Lower leg skin (tissue), 3 donors: ENCODE data around the gene SFR1.

ENCODE experiments used
- POLR2A ChIP-seq, 2 donors: fragments of 450-650 bp; IDR thresholded peaks; one replicate each; pipeline ENCODE4 v1.6.1; 2016 to 2017; ENCODE audit warnings: antibody characterized with exemption in 2 of 2, mild to moderate bottlenecking in 1 of 2, moderate library complexity in 1 of 2
- TF ChIP-seq, protein P1 (sequence below), 3 donors: fragments of 450-650 bp; IDR thresholded peaks; one replicate each; pipeline ENCODE4 v1.5.1; 2016; ENCODE audit warnings: antibody characterized with exemption in 3 of 3, mild to moderate bottlenecking in 3 of 3, moderate library complexity in 2 of 3

DNA sequence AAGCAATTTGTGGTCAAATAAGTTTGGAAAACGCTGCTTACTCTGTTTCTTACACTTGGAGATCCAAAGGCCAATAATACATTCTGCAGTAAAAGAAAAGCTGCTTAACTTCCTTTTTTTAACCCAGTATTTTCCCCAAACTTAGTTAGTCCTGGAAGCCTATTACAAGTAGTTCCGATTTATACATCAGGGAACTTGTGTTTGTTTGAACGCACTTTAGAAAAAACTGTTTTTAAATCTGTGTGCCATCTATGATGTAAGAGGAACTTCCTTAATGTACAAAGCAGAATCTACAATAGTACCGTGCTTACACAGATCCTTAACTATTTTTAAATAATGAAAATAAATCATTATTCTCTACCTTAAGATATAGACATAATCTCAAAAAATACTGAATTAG lies 23.0 kb downstream of the SFR1 start:
- TF ChIP-seq, protein P1, sequence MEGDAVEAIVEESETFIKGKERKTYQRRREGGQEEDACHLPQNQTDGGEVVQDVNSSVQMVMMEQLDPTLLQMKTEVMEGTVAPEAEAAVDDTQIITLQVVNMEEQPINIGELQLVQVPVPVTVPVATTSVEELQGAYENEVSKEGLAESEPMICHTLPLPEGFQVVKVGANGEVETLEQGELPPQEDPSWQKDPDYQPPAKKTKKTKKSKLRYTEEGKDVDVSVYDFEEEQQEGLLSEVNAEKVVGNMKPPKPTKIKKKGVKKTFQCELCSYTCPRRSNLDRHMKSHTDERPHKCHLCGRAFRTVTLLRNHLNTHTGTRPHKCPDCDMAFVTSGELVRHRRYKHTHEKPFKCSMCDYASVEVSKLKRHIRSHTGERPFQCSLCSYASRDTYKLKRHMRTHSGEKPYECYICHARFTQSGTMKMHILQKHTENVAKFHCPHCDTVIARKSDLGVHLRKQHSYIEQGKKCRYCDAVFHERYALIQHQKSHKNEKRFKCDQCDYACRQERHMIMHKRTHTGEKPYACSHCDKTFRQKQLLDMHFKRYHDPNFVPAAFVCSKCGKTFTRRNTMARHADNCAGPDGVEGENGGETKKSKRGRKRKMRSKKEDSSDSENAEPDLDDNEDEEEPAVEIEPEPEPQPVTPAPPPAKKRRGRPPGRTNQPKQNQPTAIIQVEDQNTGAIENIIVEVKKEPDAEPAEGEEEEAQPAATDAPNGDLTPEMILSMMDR (IDR thresholded peaks at IDR 0.05), result no peak
- TF ChIP-seq POLR2A (IDR thresholded peaks at IDR 0.05), result no peak
